Kidney epithelial cell (primary cell): ENCODE data around the gene WDR36. TPM values are rescaled to one million over a fixed set of nuclear protein-coding genes. Genes with fewer than 3 reads are reported as not detected.

Experiments
- DNase-seq: peaks from one replicate; pipeline ENCODE4 v3.0.0-alpha.2; 2010; ENCODE audit warnings: low read depth
- H3K27me3 ChIP-seq: 2 replicates; pipeline ENCODE4 v1.6.0; 2011; ENCODE audit warnings: low read length; ENCODE audit not compliant: control insufficient read depth, insufficient read depth
- H3K36me3 ChIP-seq: 2 replicates; pipeline ENCODE4 v1.5.1; 2011; ENCODE audit warnings: low read length; ENCODE audit not compliant: control insufficient read depth, insufficient read depth
- H3K4me3 ChIP-seq: 2 replicates; pipeline ENCODE4 v1.5.1; 2011; ENCODE audit warnings: low read depth, mild to moderate bottlenecking, control low read depth, low read length
- CTCF ChIP-seq: IDR thresholded peaks from 2 replicates; pipeline ENCODE4 v1.5.1; 2011; ENCODE audit warnings: mild to moderate bottlenecking, moderate library complexity, low read length, control low read depth, inconsistent platforms; ENCODE audit not compliant: insufficient read depth, poor library complexity, severe bottlenecking
- total RNA-seq: library from RNA; depleted of rRNA; stranded (reverse); fragments of >200 nt; gene quantifications from 2 replicates; pipeline ENCODE4 v1.2.3, GENCODE V29; 2015

WDR36 gene
- total RNA-seq, 1 donor from 2014 or later = 35.7 TPM

GRCh38 chr5:111119856-111120255 is 27.7 kb downstream of the WDR36 start:
- Histone ChIP-seq H3K36me3 (no peaks in the 10 kb centered on the region), H3K4me3 (no peak overlapping the region), H3K27me3 (no peaks in the 10 kb centered on the region)
- no peak for TF ChIP-seq CTCF
- no peak for DNase-seq

- no peaks in the 10 kb centered on the region for H3K36me3 ChIP-seq
- DNase-seq = no peak
- no peak for TF ChIP-seq CTCF
These were observed 28.8 kb downstream of the WDR36 start for GRCh38 chr5:111120911-111121310.

GRCh38 chr5:111121926-111122325 is 29.8 kb downstream of the WDR36 start:
- TF ChIP-seq CTCF = no peak
- Histone ChIP-seq H3K36me3 (no peaks in the 10 kb centered on the region), H3K4me3 (no peak overlapping the region), H3K27me3 (no peaks in the 10 kb centered on the region)
- DNase-seq = no peak

More at GRCh38 chr5:111120911-111121310, 28.8 kb downstream of the WDR36 start:
- Histone ChIP-seq H3K27me3 (no peaks in the 10 kb centered on the region), H3K4me3 (no peak overlapping the region)

- TF ChIP-seq CTCF = no peak
- Histone ChIP-seq H3K4me3 (no peak overlapping the region), H3K36me3 (no peaks in the 10 kb centered on the region), H3K27me3 (no peaks in the 10 kb centered on the region)
- no peak for DNase-seq
These were observed 30.2 kb downstream of the WDR36 start for GRCh38 chr5:111122398-111122797.

GRCh38 chr5:111124793-111125192 is 32.6 kb downstream of the WDR36 start:
- DNase-seq = no peak
- no peaks in the 10 kb centered on the region for H3K36me3 ChIP-seq
- no peaks in the 10 kb centered on the region for H3K27me3 ChIP-seq

GRCh38 chr5:111126896-111127295 is 34.7 kb downstream of the WDR36 start:
- TF ChIP-seq CTCF = no peak
- DNase-seq = no peak
- Histone ChIP-seq H3K27me3 (no peaks in the 10 kb centered on the region), H3K36me3 (no peaks in the 10 kb centered on the region), H3K4me3 (no peak overlapping the region)

More at GRCh38 chr5:111124793-111125192, 32.6 kb downstream of the WDR36 start:
- H3K4me3 ChIP-seq = no peak overlapping the region
- no peak for TF ChIP-seq CTCF
